ENCODE results near the gene C1orf167. TPM values are rescaled to one million over a fixed set of nuclear protein-coding genes. Genes with fewer than 3 reads are reported as not detected.
"Not testable (repeated sequence)": the region's sequence is repeated elsewhere in the genome, so short reads cannot be mapped to it uniquely, and the experiment has no call there.

Gene C1orf167
- total and polyA plus RNA-seq, 3 donors from 2014 or later, result 26.0 to 64.2 (median 34.5) TPM

DNA sequence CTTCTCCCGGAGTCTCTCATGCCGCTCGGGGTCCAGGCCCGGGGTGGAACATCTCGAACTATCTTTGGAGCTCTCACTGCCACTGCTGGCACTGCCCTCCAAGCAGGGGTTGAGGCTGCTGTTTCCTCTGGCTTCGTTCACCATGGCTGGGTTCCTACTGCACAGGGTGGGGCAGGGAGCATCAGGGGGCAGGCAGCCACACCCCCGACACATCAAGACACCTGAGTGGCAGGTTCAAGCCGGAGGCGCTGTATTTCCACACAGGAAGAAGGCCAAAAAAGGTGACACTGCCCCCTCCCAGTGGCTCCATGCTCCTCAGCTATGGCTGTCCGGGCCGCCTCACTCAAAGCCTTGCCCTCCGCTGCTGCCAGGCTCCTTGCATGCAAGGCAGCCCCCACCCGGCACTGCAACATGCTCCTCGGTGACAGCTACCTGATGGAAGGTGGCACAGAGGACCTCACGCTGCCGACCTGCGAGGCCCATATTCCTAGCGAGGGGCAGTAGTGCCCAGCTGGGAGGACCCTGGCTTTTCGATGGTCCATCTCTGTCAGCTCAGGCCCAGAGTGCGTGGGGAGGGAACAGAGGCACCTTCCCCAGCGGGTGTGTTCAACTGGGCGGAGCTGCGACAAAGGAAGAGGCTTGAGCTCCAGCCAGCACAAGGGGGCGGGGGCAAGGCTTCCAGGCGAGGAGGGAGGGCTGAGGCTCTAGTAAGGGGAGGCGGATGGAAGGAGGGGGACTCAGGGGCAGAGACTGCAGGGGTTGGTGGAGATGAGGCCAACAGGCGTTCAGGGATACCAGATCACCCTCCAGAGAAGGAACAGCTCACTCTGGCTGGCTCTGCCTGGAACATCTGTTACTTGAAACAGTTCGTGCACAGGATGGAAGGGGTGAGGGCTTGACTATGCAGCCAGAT lies 41.2 kb downstream of the C1orf167 start:
- DNase-seq, result peak; percentile 96
- intact Hi-C loops (cut with DNase I; ENCODE audit: low total_unique reads), result loop anchor here (10.0 kb wide), 1 partner anchor 68 kb away; the partner anchor contains the start of gene AGTRAP
- Histone ChIP-seq H3K9me3 (no peaks in the 10 kb centered on the region), H3K4me3 (peak overlapping the region; percentile 49 to 70), H3K27me3 (no peaks in the 10 kb centered on the region), H3K4me1 (peaks cover 27% of the 10 kb centered on the region), H3K27ac (peak overlapping the region; percentile 94 to 95), H3K36me3 (ENCODE audit: low read depth, missing control alignments) (no peaks in the 10 kb centered on the region)
- no peak for TF ChIP-seq CTCF (IDR thresholded peaks at IDR 0.05)
- no peak for TF ChIP-seq POLR2A (IDR thresholded peaks at IDR 0.05)
- WGBS, 2 donors, result 12 to 15% methylated on average over 21 to 28 of the region's 28 CpGs

- not testable (repeated sequence) for H3K4me3 ChIP-seq
- 46 to 53% methylated on average over 9 of the region's 9 CpGs for WGBS, 2 donors
These were observed 42.1 kb downstream of the C1orf167 start for GRCh38 chr1:11803924-11804665.

DNA sequence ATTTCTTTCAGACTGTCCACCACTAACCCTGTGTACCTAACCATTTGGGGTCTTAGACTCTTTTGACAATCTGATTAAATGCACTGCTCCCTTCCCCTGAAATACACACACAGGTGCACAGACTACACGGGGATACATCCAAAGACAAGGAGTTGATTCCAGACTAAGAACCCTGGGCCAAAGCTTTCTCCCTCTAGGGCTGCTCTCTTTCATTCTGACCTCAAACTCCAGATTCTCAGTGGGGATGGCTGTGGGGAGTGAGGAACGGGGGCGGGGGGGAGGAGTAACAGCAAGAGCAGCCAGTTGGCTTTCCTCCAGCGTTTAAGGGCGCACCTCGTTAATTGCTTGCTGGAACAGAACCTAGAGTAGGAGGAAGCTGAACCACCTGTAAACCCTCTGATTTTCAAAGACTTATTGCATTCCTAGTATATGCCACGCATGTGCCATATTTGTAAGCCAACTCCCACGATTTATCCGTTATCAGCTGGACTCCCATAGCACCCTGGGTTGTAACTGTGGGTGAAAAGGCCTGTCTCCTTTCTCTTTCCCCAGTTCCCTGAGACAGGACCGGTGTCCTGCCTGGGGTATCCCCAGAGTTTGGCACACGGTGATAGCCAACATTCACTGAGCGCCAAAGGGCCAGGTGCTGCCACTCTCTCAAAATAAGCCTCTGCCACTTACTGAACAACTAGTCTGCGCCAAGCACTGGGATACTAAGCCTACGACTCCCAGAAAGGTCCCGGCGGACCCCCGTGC lies 42.9 kb downstream of the C1orf167 start:
- intact Hi-C loops (cut with DNase I; ENCODE audit: low total_unique reads), result loop anchor here (10.0 kb wide), 1 partner anchor 70 kb away; the partner anchor contains the start of gene AGTRAP
- H3K9me3 ChIP-seq, result no peaks in the 10 kb centered on the region
- TF ChIP-seq POLR2A (IDR thresholded peaks at IDR 0.05), result no peak
- no peak for TF ChIP-seq CTCF (IDR thresholded peaks at IDR 0.05)
- peak overlapping the region; percentile 67 to 69 for H3K4me3 ChIP-seq
- 1% methylated on average over 12 to 16 of the region's 17 CpGs for WGBS, 2 donors
- peaks cover 24% of the 10 kb centered on the region for H3K4me1 ChIP-seq
- peak overlapping the region; percentile 95 to 98 for H3K27ac ChIP-seq
- H3K27me3 ChIP-seq, result no peaks in the 10 kb centered on the region
- DNase-seq, result peak; percentile 78
- H3K36me3 ChIP-seq (ENCODE audit: low read depth, missing control alignments), result no peaks in the 10 kb centered on the region

More at GRCh38 chr1:11803924-11804665, 42.1 kb downstream of the C1orf167 start:
- Histone ChIP-seq H3K27ac (peak overlapping the region; percentile 94 to 95), H3K4me1 (peaks cover 24% of the 10 kb centered on the region)
- not testable (repeated sequence) for H3K27me3 ChIP-seq; H3K9me3 ChIP-seq; DNase-seq; H3K36me3 ChIP-seq (ENCODE audit: low read depth, missing control alignments)
- intact Hi-C loops (cut with DNase I; ENCODE audit: low total_unique reads), result loop anchor here (10.0 kb wide), 1 partner anchor 69 kb away; the partner anchor contains the start of gene AGTRAP

DNA sequence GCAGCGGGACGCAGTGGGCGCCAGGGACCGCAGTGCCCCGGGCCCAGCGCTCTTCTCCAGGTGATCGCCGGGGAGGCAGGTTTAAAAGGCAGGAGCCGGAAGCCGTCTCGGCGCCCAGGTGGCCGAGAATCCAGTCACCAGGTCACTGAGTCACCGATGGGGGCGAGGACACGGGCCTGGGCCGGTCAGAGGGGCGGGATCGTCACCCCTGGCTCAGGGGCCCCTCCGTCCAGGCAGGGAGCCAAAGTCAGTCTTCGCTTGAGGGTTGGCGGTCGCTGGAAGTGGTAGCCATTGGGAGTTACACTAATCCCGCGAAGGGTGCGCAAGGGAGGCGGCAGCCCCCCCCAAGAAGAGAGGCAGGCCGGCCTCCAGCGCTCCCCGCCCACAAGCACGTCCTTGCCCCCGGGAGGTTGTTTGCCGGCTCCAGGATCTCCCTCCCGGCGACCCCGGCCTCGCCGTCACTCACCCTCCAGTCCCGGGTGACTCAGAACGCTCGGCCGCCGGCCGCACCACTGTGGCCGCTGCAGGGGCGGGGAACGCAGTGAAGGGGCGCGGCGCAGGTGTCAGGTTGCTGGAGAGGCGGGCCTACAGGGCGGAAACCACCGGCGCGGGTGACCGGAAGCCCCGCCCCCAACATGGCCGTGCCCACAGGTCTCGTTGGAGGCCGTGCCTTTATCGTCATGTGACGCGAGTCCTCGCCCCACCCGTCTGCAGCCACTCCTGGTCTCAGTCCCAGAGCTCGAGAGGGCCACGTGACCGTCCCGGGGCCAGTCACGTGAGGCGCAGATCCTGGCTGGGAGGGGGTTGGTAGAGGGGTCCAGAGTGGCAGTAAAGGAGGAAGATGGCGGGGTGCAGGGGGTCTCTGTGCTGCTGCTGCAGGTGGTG lies 43.7 kb downstream of the C1orf167 start, which contains the start of the genes CLCN6 and MTHFR:
TSS of gene CLCN6 (plus strand) at position 770 of the 885 bp plus-strand sequence. CDS start at position 842, 72 bp downstream.
TSS of gene MTHFR (minus strand) at position 543 of the 885 bp plus-strand sequence. CDS start 2,848 bp downstream, outside the sequence.
- H3K36me3 ChIP-seq (ENCODE audit: low read depth, missing control alignments), result no peaks in the 10 kb centered on the region
- TF ChIP-seq CTCF (IDR thresholded peaks at IDR 0.05) (peak in 1 of 3 experiments; percentile 9), POLR2A (IDR thresholded peaks at IDR 0.05) (peak; percentile 87)
- H3K9me3 ChIP-seq, result no peaks in the 10 kb centered on the region
- H3K27ac ChIP-seq, result peak within 1 kb of the TSS; percentile 95 to 98
- H3K4me1 ChIP-seq, result peaks cover 24% of the 10 kb centered on the region
- no peaks in the 10 kb centered on the region for H3K27me3 ChIP-seq
- 1% methylated on average over 39 to 57 of the region's 72 CpGs for WGBS, 2 donors
- peak; percentile 100 for DNase-seq
- H3K4me3 ChIP-seq, result peak within 1 kb of the TSS; percentile 67 to 69
- intact Hi-C loops (cut with DNase I; ENCODE audit: low total_unique reads), result loop anchor here (10.0 kb wide), 1 partner anchor 71 kb away; the partner anchor contains the start of gene AGTRAP

Measured in testis (tissue), 3 donors.